GM12872 (cell line): ENCODE results near the gene ZMYM4.

Experiments used
- CTCF ChIP-seq: IDR thresholded peaks from 3 replicates; pipeline ENCODE4 v1.5.1; 2011; ENCODE audit warnings: low read depth, mild to moderate bottlenecking, low read length, moderate library complexity; ENCODE audit not compliant: insufficient read depth

Gene ZMYM4

GRCh38 chr1:35287807-35288640 is 19.5 kb downstream of the ZMYM4 start:
- TF ChIP-seq CTCF, result no peak

DNA sequence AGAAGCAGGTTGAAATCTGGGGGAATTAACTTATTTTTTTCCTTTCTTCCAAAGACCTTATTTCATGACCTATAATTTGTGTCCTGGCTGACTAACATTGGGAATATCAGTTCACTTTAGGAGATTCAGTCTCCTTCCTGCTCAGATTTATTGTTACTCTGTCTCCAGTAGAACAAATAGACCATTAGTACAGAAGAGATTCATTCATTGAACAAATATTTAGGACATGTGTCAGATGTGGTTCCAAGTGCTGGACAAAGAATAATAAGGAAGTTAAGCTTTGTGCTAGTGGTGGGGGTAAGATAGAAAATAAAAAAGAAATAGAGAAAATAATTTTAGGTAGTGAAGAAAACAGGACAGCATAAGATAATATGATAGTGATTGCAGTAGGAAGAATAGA is 20.3 kb downstream of the ZMYM4 start:
- no peak for TF ChIP-seq CTCF

DNA sequence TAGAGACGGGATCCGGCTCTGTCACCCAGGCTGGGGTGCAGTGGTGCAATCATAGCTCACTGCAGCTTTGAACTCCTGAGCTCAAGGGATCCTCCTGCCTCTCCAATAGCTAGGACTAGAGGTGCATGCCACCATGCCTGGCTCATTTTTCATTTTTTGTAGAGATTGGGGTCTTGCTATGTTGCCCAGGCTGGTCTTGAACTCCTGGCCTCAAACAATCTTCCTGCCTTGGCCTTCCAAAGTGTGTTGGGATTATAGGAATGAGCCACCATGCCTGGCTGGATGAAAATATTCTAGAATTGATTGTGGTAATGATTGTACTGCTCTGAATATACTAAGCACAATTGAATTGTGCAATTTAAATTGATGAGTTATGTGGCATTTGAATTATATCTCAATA is 21.9 kb downstream of the ZMYM4 start:
- no peak for TF ChIP-seq CTCF

DNA sequence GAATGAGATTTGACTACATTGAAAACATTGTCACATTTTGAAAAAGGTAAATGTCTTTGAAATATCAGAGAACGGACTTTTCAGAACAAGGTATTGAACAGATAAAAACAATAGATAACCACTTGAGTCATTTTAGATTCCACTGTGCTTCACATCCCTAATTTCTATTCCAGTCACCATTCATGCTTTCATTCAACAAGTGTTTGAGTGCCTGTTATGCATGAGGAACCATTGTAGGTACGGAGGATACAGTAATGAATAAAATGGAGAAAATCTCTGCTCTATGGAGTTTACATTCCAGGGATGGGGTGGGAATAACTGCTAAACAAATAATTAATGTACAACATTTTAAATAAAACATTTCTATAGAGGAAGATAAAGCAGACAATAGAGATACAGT is 26.3 kb downstream of the ZMYM4 start:
- TF ChIP-seq CTCF, result no peak

- no peak for TF ChIP-seq CTCF
Measured at GRCh38 chr1:35297886-35298285, 29.4 kb downstream of the ZMYM4 start.

DNA sequence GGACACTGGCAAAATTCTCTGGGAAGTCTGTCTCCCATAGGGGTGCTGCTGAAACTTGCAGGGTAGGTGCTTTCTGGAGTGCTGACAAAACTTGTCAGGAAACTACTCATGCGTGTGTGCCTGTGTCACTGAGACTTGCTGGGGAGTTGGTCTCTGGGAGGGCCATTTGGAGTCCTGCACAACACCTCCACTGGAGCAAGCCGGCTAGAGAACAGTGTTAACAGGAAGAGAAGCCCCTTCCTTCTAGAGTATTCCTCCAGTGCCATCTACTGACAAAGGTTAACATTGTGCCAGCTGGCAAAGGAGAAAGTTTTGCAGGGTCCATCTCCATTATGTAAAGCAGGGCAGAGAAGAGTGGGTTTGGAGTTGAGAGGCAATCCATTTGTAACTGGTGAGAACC is 30.0 kb downstream of the ZMYM4 start:
- peak; percentile 68 for TF ChIP-seq CTCF

GRCh38 chr1:35300376-35300775 is 31.9 kb downstream of the ZMYM4 start:
- no peak for TF ChIP-seq CTCF
